HFF-Myc (cell line): ENCODE data around the gene PCDH15.

Experiments
- DNase-seq: peaks from one replicate; pipeline ENCODE4 v3.0.0-alpha.2; 2011; ENCODE audit warnings: low read depth; ENCODE audit errors: extremely low read depth
- H3K4me3 ChIP-seq: replicated peaks from 2 replicates; pipeline ENCODE4 v1.5.1; 2011; ENCODE audit warnings: low read depth, mild to moderate bottlenecking, control low read depth, low read length
- CTCF ChIP-seq: IDR thresholded peaks from 2 replicates; pipeline ENCODE4 v1.5.1; 2012; ENCODE audit warnings: mild to moderate bottlenecking, low read depth, low read length, control low read depth; ENCODE audit errors: missing control alignments

PCDH15 gene

DNA sequence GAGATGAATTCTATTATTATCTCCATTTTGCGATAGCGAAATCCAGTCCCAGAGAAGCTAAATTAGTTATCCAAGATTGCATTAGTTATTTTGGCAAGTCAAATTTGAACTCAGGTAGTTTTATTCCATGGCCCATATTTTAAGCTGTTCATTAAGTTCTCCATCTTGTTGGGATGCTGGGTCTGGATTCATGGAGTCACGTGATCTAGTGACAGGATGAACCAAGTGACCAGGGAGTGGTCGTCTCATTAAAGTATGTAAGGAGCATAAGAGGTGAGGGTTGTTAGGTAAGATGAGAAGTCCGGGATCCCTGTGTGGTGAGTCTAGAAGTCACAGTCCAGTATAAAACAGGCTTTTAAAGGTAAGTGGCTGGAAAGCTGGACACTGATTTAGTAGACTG is 740.5 kb downstream of the PCDH15 start:
- no peak for TF ChIP-seq CTCF
- no peak for DNase-seq
- no peak overlapping the region for H3K4me3 ChIP-seq

- no peak overlapping the region for H3K4me3 ChIP-seq
- no peak for DNase-seq
- no peak for TF ChIP-seq CTCF
Observed at GRCh38 chr10:54057357-54057756, 743.7 kb downstream of the PCDH15 start.

DNA sequence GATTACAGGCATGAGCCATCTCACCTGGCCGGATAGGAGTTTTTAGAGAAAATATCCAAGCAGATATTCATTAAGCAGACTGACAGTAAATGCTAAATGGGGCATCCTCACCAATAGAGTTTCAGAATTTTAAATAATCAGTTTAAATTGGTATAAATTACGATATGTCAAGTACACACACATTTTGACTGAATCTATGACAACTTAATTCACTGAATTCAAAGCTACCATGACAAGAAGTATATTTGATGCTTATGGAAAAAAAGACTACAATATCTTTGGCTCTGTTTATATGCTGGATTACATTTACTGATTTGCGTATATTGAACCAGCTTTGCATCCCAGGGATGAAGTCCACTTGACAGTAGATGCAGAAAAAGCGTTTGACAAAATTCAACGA is 774.7 kb downstream of the PCDH15 start:
- no peak for DNase-seq
- no peak for TF ChIP-seq CTCF
- H3K4me3 ChIP-seq = no peak overlapping the region

- DNase-seq = no peak
- no peak for TF ChIP-seq CTCF
- no peak overlapping the region for H3K4me3 ChIP-seq
Observed at GRCh38 chr10:54011117-54011516, 789.9 kb downstream of the PCDH15 start.

DNA sequence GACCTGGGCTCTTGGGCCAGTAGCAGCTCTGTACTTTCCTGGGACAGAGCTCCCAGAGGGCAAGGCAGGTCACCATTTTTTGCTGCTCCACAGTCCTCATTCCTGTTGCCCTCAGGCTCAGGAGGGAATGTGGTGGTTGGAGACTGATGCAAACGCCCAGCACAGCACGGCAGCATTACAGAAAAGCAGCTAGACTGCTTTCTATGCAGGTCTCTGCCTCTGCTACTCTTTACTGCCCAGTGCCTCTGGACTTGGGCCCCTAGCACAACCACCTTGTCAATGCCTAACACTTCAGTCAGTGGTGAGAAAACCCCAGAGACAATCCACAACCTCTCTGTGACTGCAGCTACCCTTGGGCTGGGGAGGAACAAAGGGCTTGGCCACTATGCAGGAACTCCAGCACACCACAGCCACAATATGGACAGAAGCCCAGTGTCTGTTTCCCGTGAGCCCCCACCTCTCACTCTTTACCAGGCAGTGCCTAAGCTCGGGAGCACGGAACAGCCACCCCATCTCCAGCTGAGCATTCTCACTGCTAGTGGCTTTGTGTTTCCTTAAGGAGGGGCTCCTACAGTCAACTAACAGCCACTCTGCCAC is 790.6 kb downstream of the PCDH15 start:
- no peak for DNase-seq
- TF ChIP-seq CTCF = no peak
- H3K4me3 ChIP-seq = no peak overlapping the region

DNA sequence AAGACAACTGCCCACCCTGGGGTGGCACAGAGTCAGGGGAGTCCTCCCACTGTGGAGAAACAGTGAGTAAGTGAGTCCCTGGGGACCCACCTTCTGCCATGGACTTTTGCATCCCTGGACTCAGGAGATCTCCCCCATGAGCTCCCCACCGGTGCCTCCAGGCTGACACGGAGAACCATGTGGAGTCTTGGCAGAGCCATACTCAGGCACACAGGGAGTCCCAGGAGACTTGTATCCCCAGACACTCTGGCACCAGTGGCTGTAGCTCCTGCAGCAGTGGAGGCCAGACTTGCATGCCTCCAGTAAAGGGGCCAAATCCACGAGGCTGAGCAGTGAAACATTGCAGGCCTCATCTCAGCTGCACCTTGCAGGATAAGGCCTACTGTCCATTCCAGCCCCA is 791.4 kb downstream of the PCDH15 start:
- TF ChIP-seq CTCF = no peak
- DNase-seq = no peak
- no peak overlapping the region for H3K4me3 ChIP-seq

DNA sequence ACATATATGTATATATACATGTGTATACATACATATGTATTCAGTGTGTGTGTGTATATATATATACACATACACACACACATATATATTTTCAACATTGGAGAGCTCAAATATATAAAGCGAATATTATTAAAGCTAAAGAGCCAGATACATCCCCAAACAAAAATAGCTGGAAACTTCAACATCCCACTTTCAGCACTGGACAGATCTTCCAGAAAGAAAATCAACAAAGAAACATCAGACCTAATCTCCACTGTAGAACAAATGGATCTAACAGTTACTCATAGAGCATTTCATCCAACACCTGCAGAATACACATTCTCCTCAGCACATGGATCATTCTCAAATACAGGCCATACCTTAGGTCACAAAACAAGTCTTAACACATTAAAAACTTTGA is 799.0 kb downstream of the PCDH15 start:
- no peak for TF ChIP-seq CTCF
- H3K4me3 ChIP-seq = no peak overlapping the region
- no peak for DNase-seq
